Hepatocyte (in vitro differentiated cells): ENCODE results near the gene ZC3H7B. TPM values are rescaled to one million over a fixed set of nuclear protein-coding genes. Genes with fewer than 3 reads are reported as not detected.

ENCODE experiments used
- DNase-seq: peaks from one replicate; pipeline ENCODE4 v3.0.0-alpha.2; 2016; ENCODE audit warnings: low spot score
- H2AFZ ChIP-seq: fragments of 200-600 bp; sonication (generic); 2 replicates; pipeline ENCODE4 v1.6.0; 2016; ENCODE audit warnings: antibody characterized with exemption, mild to moderate bottlenecking
- H3K27ac ChIP-seq: fragments of 200-600 bp; sonication (generic); 2 replicates; pipeline ENCODE4 v1.5.1; 2016; ENCODE audit warnings: mild to moderate bottlenecking
- H3K27me3 ChIP-seq: fragments of 200-600 bp; sonication (generic); 2 replicates; pipeline ENCODE4 v1.6.1; 2016
- H3K36me3 ChIP-seq: fragments of 200-600 bp; sonication (generic); replicated peaks from 2 replicates; pipeline ENCODE4 v1.5.1; 2016; ENCODE audit warnings: low read depth; ENCODE audit not compliant: insufficient read depth
- H3K4me1 ChIP-seq: fragments of 200-600 bp; sonication (generic); 2 replicates; pipeline ENCODE4 v1.5.1; 2016; ENCODE audit warnings: mild to moderate bottlenecking, moderate library complexity; ENCODE audit not compliant: insufficient read depth
- H3K4me2 ChIP-seq: fragments of 200-600 bp; sonication (generic); 2 replicates; pipeline ENCODE4 v1.6.0; 2016
- H3K4me3 ChIP-seq: fragments of 200-600 bp; sonication (generic); 2 replicates; pipeline ENCODE4 v1.5.1; 2016; ENCODE audit warnings: mild to moderate bottlenecking
- H3K79me2 ChIP-seq: fragments of 200-600 bp; sonication (generic); 2 replicates; pipeline ENCODE4 v1.6.0; 2017; ENCODE audit warnings: mild to moderate bottlenecking
- H3K9me2 ChIP-seq: fragments of 200-600 bp; sonication (generic); replicated peaks from 2 replicates; pipeline ENCODE4 v1.6.0; 2017; ENCODE audit warnings: mild to moderate bottlenecking; ENCODE audit not compliant: insufficient read depth
- H3K9me3 ChIP-seq: fragments of 200-600 bp; sonication (generic); 2 replicates; pipeline ENCODE4 v1.5.1; 2016; ENCODE audit warnings: low read depth, mild to moderate bottlenecking
- H4K20me1 ChIP-seq: fragments of 200-600 bp; sonication (generic); 2 replicates; pipeline ENCODE4 v1.6.0; 2016; ENCODE audit warnings: mild to moderate bottlenecking; ENCODE audit not compliant: insufficient read depth, poor library complexity, severe bottlenecking
- EZH2 ChIP-seq: fragments of 200-600 bp; sonication (generic); IDR thresholded peaks from 2 replicates; pipeline ENCODE4 v1.6.1; 2016; ENCODE audit warnings: antibody characterized with exemption, mild to moderate bottlenecking, borderline replicate concordance
- EZH2phosphoT487 ChIP-seq: fragments of 200-600 bp; sonication (generic); IDR thresholded peaks from one replicate; pipeline ENCODE4 v1.6.1; 2018; ENCODE audit warnings: antibody characterized with exemption, mild to moderate bottlenecking, low read depth, moderate library complexity; ENCODE audit not compliant: unreplicated experiment, severe bottlenecking
- WGBS: methylation state at CpG from one replicate; pipeline ENCODE4 v1.1.6; 2016; ENCODE audit warnings: low lambda C conversion rate; ENCODE audit errors: missing lambda C conversion rate; 5-methylcytosine and 5-hydroxymethylcytosine counted together
- polyA plus RNA-seq: library from polyadenylated mRNA; unstranded; fragments of >200 nt; fragmentation: Nextera tagmentation; extraction: Ambion mirVana; gene quantifications from 2 replicates; pipeline ENCODE4 v1.2.1, GENCODE V29; 2016
- total RNA-seq: library from RNA; depleted of rRNA; stranded (reverse); fragments of >200 nt; gene quantifications from 2 replicates; pipeline ENCODE4 v1.2.3, GENCODE V29; 2014
- TF ChIP-seq, protein P1 (sequence below): fragments of 200-600 bp; sonication (generic); IDR thresholded peaks from 2 replicates; pipeline ENCODE4 v1.5.1; 2016; ENCODE audit warnings: antibody characterized with exemption, mild to moderate bottlenecking; ENCODE audit not compliant: poor library complexity

Gene ZC3H7B
- total and polyA plus RNA-seq, 2 experiments from 2014 or later, result 6.9 to 30.5 TPM

DNA sequence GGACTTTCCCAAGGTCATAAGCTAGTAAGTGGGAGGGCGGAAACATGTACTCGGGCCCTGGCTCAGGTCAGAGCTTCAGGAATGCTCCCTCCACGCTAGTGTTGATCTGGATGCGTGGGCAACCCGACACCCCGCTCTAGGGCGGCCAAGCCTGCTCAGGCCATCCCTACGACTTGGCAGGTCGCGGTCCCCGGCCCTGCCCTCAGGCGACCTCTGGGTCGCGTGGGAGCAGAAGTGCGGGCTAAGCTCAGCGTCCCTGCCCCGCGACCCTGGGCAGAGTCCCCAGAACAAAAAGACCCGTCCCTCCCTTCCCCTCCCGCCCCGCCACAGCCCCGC lies 79.6 kb downstream of the ZC3H7B start:
- H3K9me3 ChIP-seq, result no peaks in the 10 kb centered on the region
- no peaks in the 10 kb centered on the region for H3K36me3 ChIP-seq
- peaks cover 14% of the 10 kb centered on the region for H3K4me1 ChIP-seq
- TF ChIP-seq, protein P1, sequence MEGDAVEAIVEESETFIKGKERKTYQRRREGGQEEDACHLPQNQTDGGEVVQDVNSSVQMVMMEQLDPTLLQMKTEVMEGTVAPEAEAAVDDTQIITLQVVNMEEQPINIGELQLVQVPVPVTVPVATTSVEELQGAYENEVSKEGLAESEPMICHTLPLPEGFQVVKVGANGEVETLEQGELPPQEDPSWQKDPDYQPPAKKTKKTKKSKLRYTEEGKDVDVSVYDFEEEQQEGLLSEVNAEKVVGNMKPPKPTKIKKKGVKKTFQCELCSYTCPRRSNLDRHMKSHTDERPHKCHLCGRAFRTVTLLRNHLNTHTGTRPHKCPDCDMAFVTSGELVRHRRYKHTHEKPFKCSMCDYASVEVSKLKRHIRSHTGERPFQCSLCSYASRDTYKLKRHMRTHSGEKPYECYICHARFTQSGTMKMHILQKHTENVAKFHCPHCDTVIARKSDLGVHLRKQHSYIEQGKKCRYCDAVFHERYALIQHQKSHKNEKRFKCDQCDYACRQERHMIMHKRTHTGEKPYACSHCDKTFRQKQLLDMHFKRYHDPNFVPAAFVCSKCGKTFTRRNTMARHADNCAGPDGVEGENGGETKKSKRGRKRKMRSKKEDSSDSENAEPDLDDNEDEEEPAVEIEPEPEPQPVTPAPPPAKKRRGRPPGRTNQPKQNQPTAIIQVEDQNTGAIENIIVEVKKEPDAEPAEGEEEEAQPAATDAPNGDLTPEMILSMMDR, result no peak
- TF ChIP-seq EZH2phosphoT487 (no peak), EZH2 (no peak)
- H3K27me3 ChIP-seq, result no peaks in the 10 kb centered on the region
- H3K27ac ChIP-seq, result peak overlapping the region; percentile 95
- peak; percentile 88 for DNase-seq
- H2AFZ ChIP-seq, result peak overlapping the region; percentile 27
- H3K4me2 ChIP-seq, result peak overlapping the region; percentile 80
- H3K79me2 ChIP-seq, result peaks cover 14% of the 10 kb centered on the region
- peak overlapping the region; percentile 15 for H3K4me3 ChIP-seq
- no peaks in the 10 kb centered on the region for H3K9me2 ChIP-seq
- WGBS, result 0% methylated on average over 16 of the region's 22 CpGs
- no peaks in the 10 kb centered on the region for H4K20me1 ChIP-seq

DNA sequence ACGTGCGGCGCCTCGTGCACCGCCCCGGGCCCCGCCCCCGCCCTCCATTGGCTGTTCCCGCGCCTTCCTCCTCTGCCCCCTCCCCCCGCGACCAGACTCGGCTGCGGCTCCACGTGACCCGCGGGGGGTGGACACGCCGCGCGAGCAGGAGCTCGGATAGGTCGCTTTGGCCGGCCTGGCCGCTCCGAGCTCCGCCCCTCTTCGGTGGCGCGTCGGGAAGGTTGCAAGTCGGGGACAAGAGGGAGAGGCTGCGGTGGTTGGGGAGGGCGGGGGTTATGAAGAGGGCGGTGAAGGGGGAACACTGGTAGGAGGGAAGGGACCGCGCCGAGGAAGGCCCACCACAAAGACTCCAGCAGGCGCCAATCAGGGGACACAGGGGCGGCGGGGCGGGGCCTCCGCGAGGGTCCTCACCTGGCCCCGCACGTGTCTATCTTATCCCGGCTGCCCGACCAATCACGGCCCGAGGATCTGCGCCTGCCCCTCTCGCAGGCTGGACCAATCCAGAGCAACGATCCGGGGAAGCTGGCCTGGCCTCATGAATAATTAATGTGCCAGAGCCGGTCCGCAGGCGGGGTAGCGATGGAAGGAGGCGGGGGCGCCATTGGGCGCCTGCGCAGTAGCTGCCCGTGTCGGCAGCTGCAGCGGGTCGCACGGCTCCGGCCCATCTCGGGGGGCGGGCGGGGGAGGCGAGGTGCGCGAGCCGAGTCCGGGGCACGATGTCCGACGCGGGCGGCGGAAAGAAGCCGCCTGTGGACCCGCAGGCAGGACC lies 80.2 kb downstream of the ZC3H7B start, which contains the start of gene TEF:
Gene TEF (plus strand): TSS at position 614 of the 769 bp plus-strand sequence. CDS start 103 bp downstream, at position 717.
- H3K36me3 ChIP-seq, result no peaks in the 10 kb centered on the region
- H3K4me1 ChIP-seq, result peaks cover 14% of the 10 kb centered on the region
- no peak for TF ChIP-seq EZH2phosphoT487
- TF ChIP-seq EZH2, result no peak
- TF ChIP-seq, protein P1, result no peak
- no peaks in the 10 kb centered on the region for H3K9me3 ChIP-seq
- no peaks in the 10 kb centered on the region for H4K20me1 ChIP-seq
- no peaks in the 10 kb centered on the region for H3K9me2 ChIP-seq
- peak within 1 kb of the TSS; percentile 75 for H2AFZ ChIP-seq
- H3K4me3 ChIP-seq, result peak within 1 kb of the TSS; percentile 64
- peaks cover 14% of the 10 kb centered on the region for H3K79me2 ChIP-seq
- peak within 1 kb of the TSS; percentile 95 for H3K27ac ChIP-seq
- DNase-seq, result peak; percentile 99
- under 1% methylated on average over 44 of the region's 84 CpGs for WGBS
- H3K4me2 ChIP-seq, result peak within 1 kb of the TSS; percentile 80
- no peaks in the 10 kb centered on the region for H3K27me3 ChIP-seq

DNA sequence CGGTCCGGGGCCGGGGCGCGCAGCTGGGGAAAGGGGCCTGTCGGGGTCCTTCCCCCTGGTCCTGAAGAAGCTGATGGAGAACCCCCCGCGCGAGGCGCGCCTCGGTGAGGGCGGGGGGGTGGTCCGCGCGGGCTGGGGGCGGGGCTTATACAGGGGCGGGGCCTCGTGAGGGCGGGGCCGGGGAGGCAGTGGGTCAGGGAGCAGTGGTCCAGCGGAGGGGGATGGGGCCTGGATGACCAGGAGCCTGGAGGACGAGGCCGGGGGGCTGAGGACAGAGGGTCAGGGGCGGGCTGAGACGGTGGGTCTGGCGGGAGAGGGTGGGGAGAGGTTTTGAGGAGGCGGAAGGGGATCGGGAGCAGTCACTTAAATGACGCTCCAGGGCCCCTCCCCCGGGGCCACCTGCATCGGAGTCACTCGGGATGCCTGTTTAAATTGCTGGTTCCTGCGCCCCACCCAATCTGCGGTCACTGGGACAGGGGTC lies 80.8 kb downstream of the ZC3H7B start:
- peaks cover 14% of the 10 kb centered on the region for H3K79me2 ChIP-seq
- H3K4me1 ChIP-seq, result peaks cover 14% of the 10 kb centered on the region
- no peaks in the 10 kb centered on the region for H4K20me1 ChIP-seq
- H3K9me3 ChIP-seq, result no peaks in the 10 kb centered on the region
- H3K36me3 ChIP-seq, result no peaks in the 10 kb centered on the region
- TF ChIP-seq, protein P1, result no peak
- TF ChIP-seq EZH2phosphoT487 (no peak), EZH2 (no peak)
- H3K4me3 ChIP-seq, result peak overlapping the region; percentile 64
- H3K9me2 ChIP-seq, result no peaks in the 10 kb centered on the region
- peak overlapping the region; percentile 91 for H3K27ac ChIP-seq
- H3K4me2 ChIP-seq, result peak overlapping the region; percentile 80
- DNase-seq, result peak; percentile 83
- H3K27me3 ChIP-seq, result no peaks in the 10 kb centered on the region
- 3% methylated on average over 10 of the region's 35 CpGs for WGBS
- H2AFZ ChIP-seq, result peak overlapping the region; percentile 75
